HG03565 (cell line): ENCODE measurements around the gene TSSK2.
"Not testable (repeated sequence)": the region's sequence is repeated elsewhere in the genome, so short reads cannot be mapped to it uniquely, and the experiment has no call there.

Experiments used
- ATAC-seq: cut with Tn5 transposase; IDR thresholded peaks from one replicate; pipeline ENCODE4 v1.9.1; 2021; ENCODE audit warnings: mild to moderate bottlenecking, moderate library complexity; ENCODE audit not compliant: unreplicated experiment

The TSSK2 gene

DNA sequence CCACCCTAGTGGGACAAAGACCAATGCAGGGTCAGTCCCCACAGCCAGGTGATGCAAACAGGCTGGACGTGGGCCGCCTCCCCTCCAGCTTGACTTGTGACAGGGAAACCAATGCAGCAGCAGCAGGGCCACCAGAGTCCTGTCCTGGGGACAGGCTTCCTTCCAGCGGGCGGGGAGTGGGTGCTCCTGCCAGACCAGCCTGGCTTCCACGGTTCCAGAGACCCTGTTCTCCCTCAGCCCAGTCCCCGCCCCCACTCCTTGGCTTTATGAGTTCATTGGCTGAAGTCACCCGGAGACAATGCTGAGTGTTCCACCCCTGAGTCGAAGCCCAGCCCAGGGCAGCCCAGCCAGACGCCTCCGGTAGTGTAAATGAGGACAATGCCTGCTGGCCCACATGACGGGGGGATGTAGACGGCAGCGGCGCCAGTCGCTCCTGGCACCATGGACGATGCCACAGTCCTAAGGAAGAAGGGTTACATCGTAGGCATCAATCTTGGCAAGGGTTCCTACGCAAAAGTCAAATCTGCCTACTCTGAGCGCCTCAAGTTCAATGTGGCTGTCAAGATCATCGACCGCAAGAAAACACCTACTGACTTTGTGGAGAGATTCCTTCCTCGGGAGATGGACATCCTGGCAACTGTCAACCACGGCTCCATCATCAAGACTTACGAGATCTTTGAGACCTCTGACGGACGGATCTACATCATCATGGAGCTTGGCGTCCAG lies at the start of gene TSSK2:
TSS of gene TSSK2 (plus strand) at position 350 of the 726 bp plus-strand sequence. CDS start at position 442, 92 bp downstream.
- no peak for ATAC-seq

DNA sequence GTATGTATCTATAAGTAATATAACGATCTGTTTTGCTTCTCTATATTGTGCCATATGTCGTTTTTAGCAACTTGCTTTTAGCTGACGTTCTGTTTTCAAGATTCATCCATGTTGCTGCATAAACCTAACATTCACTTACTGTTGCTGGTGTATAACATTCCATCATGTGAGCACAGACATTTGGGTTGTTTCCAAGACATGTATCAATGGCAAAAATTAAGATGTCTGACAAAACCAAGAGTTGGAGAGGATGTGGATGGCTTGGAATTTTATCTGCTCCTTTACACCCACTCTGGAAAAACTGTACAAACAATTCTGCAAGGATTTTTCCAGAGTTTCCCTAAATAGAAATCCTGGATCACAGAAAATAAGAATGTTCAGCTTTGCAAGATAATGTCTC lies 49.8 kb upstream of the TSSK2 start:
- ATAC-seq, result no peak

DNA sequence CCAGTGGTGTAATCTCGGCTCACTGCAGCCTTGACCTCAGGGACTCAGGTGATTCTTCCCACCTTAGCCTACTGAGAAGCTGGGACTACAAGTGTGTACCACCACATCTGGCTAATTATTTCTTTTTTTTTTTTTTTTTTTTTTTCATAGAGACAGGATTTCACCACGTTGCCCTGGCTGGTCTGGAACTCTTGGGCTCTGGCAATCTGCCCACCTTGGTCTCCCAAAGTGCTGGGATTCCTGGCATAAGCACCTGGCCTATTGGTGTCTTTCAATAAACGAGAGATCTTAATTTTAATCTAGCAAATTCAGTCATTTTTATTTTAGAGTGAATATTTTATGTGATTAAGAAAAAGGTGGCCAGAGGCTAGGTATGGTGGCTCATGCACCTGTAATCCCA lies 49.0 kb upstream of the TSSK2 start:
- ATAC-seq, result no peak

DNA sequence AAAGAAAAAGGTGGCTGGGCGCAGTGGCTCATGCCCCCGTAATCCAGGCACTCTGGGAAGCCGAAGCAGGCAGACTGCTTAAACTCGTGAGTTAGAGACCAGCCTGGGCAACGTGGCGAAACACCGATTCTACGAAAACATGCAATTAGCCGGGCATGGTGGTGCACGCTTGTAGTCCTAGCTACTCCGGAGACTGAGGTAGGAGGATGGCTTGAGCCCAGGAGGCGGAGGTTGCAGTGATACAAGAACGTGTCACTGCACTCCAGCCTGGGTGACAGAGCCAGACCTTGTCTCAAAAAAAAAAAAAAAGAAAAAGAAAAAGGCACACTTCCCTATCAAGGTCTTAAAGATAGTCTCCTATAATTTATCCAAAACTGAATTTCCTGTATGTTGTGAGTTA lies 48.3 kb upstream of the TSSK2 start:
- no peak for ATAC-seq

DNA sequence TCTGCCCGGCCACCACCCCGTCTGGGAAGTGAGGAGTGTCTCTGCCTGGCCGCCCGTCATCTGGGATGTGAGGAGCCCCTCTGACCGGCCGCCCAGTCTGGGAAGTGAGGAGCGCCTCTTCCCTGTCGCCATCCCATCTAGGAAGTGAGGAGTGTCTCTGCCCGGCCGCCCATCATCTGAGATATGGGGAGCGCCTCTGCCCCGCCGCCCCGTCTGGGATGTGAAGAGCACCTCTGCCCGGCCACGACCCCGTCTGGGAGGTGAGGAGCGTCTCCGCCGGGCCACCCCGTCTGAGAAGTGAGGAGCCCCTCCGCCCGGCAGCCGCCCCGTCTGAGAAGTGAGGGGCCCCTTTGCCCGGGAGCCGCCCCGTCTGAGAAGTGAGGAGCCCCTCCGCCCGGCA lies 47.0 kb upstream of the TSSK2 start:
- not testable (repeated sequence) for ATAC-seq

DNA sequence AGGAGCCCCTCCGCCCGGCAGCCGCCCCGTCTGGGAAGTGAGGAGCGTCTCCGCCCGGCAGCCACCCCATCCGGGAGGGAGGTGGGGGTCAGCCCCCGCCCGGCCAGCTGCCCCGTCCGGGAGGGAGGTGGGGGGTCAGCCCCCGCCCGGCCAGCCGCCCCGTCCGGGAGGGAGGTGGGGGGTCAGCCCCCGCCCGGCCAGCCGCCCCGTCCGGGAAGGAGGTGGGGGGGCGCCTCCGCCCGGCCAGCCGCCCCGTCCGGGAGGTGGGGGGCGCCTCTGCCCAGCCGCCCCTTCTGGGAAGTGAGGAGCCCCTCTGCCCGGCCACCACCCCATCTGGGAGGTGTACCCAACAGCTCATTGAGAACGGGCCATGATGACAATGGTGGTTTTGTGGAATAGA lies 46.5 kb upstream of the TSSK2 start:
- ATAC-seq, result not testable (repeated sequence)

DNA sequence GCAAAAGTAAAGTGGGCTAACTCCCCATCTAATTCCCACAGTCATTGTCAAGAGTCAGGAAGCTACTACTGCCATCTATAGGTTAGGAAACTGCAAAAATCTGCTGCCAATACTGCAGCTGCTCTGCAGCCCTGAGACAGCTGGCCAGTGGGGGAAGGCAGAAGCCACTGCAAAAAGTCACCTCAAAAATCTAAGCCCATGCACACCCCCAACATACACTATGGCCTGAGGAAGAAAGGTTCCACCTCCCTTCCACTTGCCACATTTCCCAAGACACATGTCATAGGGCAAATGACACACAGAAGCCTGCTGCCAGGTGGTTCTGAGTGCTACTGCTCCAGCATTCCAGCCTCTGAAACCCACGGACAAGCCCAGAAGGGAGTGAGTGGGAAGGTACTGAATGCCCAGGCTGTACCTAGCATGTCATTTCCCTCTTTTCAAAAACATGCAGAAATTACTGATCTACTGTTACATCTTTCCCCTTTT lies 45.8 kb upstream of the TSSK2 start:
- ATAC-seq, result no peak

DNA sequence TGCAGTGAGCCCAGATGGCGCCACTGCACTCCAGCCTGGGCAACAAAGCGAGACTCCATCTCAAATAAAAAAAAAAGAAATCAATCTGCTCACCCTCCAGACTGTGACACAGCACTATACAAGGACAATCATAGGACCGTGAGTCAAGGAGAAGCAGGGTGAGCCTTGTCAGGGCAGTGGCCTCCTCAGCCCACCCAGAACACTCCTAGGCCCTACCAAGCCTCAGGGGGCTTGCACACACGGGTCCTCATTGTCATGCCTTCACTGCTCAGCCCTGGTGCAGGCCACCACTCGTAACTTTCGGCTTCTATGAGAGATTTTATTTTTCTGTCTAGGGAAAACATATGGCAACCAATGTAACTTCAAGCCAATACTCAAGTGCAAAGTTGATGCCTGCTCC lies 44.7 kb upstream of the TSSK2 start:
- no peak for ATAC-seq

DNA sequence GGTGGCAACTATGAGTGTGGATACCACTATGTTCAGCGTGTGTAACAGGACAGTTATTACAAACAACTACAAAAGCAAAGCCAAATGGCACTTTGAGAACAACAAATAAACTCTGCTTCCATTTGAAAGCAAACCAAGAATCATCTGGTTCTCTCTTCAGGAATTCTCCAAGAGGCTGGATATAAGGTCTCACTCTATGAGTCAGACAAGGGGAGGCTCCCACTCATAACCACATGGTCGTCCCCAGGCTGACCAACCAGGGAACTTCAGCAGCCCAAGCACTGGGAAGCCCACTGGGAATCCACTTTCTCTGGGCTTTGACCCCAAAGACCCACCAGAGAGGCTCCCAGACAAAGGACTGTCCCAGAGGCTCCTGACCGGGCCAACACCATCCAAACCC lies 44.2 kb upstream of the TSSK2 start:
- ATAC-seq, result no peak

DNA sequence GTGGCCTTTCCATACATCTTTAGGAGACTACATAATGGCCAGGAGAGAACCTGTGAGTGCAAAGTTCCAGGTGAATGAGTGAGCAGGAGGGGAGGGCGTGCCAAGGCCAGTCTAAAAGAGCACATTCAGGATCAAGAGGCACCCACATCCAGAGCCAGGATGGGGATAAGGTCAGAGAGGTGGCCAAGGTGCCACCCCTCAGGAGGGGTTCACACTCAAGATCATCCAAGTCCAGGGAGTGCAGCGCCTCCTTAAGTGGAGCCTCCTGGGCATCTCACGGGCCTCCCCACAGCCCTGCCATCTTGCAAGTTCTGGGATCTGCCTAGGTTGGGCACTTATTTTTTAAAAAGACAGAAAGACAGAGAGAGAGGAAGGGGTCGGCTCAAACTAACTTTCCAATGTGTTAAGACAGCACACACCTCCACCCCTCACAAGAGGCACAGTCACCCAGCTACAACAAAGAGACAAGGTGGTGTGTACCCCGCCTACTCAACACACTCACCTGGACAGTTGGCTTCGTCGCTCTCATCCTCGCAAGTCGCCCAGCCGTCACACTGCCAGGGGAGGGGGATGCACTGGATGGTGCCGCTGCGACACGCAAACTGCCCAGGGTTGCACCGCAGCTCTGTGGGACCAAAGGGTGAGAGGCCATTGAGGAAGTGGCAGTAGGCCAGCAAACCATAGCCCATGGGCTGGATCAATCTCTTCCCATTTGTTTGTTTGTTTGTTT lies 42.1 kb upstream of the TSSK2 start:
- ATAC-seq, result no peak

DNA sequence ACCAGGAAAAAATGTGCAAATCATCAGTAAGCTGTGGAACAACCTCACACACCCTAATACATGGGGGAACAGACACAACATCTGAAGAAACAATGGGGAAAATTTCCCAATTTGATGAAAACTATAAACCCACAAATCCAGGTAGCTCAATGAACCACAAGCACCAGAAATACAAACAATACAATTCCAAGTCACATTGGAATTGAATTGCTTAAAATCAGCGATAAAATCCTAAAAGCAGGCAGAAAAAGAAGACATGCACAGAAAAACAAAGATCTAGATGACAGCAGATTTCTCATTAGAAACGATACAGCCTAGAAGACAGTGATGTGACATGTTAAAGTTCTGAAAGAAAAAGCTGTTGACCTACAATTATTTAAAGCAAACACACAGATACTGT lies 40.9 kb upstream of the TSSK2 start:
- ATAC-seq, result no peak

DNA sequence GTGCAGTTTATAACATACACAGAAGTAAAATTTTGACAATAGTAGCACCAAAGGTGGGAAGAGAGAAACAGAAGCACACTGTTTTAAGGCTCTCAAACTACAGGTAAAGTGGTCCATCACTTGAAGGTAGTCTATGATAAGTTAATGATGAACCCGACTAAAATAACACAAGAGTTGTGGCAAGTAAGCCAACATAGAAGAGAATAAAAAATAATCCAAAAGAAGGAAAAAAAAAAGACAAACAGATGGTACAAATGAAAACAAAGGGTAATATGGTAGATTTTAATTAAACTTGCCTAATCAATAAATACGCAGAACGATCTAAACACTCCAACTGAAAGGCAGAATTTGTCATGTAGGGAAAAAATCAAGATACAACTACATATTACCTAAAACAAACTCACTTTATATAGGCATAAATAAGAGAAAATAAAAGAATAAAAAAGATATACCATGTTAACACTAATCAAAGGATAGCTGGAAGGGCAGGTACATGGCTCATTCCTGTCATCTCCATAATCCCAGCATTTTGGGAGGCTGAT lies 40.5 kb upstream of the TSSK2 start:
- no peak for ATAC-seq

DNA sequence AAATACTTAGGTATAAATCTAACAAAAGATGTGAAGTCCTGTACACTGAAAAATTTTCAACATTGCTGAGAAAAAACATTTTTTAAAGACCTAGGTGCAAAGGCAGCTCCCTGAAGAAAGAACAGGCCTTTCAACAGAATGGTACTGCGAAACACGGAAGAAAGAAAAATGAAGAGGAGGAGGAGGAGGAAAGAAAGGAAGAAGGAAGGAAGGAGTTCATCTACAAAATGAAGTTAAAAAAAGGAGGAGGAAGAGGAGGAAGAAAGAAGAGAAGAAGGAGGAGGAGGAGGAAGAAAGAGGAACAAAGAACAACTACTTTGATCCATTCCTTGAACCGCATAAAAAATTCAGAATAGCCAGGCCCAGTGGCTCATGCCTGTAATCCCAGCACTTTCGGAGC lies 38.4 kb upstream of the TSSK2 start:
- ATAC-seq, result no peak

DNA sequence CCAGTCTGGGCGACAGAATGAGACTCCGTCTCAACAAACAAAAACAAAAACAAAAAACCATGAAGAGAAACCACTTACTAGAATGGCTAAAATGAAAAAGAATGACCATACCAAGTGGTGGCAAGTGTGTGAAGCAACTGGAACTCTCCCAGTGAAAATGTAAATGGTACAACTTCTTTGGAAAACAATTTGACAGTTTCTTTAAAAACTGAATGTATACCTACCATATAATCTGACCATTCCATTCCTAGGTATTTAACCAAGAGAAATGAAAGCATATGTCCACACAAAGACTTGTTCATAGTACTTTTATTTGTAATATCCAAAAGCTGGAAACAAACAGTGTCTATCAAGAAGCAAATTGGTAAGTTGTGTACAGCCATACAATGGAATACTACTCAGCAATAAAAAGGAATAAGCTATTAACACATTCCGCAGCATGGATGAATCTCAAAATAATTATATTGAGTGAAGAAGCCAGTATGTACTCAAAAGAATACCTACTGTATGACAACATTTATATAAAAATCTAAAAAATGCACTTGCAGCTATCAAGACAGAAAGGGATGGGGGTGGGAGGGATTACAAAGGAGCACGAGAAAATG lies 36.6 kb upstream of the TSSK2 start:
- ATAC-seq, result no peak

DNA sequence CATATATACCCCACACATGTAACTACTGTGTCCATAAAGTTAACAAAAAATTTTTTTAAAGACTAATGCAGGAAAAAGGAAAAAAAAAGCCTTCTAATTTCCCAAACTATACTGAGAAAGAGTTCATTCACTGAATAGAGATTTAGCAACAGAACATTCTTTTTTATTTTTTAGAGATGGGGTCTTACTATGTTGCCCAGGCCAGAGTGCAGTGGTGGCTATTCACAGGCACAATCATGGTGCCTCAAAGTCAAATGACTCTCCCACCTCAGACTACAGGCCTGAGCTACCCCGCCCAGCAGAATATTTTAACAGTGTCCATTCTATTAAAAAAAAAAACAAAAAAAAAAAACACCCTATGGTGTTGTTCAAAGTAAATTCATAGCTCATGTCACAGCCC lies 34.6 kb upstream of the TSSK2 start:
- no peak for ATAC-seq

DNA sequence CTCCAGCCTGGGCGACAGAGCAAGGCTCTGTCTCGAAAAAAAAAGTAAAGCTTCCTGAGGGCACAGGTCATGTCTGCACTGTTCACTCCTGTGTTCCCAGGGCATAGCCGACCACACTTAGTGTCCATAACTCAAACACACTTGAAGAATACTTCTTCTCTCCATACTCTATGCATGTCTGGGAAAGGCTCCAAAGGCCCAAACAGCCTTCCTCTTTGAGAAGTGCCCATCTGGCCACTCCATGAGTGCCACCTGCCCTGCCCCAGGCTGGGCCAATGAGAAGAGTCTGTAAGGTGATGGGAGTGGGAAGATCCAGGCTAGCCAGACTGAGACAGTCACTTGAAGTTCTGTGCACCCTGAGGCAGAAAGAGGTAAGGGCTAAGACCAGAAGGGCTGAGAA lies 33.6 kb upstream of the TSSK2 start:
- ATAC-seq, result no peak

DNA sequence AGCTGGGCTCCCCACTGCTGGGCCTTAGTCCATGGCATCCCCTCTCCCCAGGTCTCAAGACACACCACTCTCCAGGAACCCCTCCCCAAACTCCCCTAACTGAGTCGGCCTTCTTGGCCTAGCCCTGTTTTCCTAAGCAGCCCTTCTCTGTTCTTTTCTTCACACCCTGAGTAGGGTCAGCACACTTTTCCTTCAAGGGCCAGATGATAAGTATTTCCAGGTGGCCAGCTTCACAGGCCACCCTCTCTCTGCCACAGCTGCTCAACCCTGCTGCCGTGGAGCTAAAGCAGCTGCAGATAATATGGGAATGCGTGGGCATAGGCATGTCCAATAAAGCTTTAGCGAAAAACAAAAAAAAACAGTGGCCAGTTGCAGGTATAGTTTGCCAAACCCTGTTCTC lies 33.0 kb upstream of the TSSK2 start:
- ATAC-seq, result no peak

DNA sequence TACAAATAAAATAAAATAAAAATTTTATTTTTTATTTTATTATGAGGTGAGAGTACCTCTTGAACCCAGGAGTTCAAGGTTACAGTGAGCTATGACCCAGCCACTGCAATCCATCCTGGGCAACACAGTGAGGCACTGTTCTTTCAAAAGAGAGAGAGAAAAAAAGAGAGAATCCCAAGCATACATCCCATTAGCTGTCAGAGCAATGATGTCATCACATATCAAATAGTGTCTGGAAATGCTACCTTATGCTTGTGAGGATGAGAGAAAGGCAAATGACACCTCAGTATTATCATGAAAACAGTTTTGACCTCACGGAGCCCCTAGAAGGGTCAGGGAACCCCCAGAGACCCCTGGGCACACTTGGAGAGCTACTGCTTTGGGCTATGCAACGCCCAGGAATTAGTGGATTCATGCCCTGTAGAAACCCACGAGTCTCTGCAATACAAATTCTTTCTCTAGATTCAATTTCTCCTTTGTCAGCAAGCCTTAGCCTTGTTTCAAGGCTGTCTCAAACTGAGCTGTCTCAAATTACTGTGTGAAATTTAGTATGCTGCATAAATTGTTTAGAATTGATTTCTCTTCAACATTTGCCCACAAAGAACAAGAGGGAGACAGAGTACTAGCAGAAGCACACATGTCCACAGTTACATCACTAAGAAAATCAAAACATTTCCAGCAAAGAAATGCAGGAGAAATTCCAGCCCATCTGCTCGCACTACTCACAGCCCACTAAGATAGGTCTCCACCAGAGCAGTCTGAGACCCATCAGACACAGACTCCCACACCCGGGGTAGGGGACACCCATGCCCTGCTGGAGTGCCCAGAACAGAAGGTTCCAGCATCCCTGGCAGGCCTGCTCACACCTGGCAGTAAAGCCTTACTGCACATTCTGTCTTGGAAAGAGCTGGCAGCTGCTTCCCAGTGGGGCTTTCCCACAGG lies 27.0 kb upstream of the TSSK2 start:
- no peak for ATAC-seq

DNA sequence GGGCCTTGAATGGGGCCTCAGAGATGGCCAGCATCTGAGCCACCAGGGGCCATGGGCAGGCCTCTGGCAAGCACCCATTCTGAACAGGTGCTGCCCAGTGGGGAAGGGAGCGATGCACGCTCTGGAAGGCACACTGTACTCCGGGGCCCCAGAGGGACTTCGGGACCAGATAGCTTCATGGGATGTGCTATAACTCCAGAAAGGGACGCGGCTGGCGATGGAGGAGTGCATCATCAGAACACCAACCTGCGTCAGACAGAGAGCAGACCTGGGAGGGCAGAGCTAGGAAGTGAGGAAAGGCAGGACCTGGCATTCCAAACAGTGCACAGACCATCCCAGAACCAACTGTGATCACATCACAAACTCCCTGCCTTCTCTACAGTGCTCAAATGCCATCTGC lies 25.7 kb upstream of the TSSK2 start:
- ATAC-seq, result no peak
